Superior temporal gyrus (tissue), 1 donor: ENCODE results near the gene PHF21A.

Experiments
- DNase-seq: peaks from one replicate; pipeline ENCODE4 v3.0.0-alpha.2; 2016; ENCODE audit errors: extremely low spot score

Gene PHF21A

DNA sequence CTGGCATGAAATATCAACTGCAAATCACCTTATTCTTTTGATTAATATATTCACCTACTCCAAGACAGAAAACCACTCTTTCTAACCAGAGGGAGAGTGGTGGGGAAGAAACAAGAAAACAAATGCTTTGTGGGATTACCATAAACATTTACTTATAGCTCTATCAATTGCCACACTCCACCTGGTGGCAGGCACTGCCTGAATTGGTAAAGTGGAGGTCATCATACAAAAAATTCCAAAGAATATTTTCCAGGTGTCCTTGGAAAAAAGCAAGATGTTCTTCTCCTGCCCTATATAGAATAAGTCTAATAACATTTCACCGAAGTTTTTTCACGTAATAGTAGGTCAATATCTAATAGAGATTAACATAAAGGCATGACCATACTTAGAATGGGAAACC lies 45.3 kb downstream of the PHF21A start:
- DNase-seq: no peak

DNA sequence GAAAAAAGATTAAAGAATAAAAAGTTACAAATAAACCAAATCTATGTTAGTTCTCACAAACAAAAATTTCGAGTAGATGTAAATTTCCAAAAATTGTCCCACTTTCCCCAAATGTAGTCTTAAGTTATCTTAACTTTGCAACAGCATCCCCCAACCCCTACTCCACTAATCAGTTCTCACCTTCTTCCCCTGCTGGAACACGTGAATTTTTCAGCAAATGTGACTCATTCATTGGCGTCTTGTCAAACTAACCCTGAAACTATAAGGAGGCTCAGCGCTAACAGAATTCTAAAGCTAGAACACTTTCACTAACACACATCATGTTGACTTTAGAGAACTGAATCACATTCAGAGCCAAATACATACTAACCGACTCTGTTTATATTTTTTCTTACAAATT lies 46.1 kb downstream of the PHF21A start:
- peak; percentile 28 for DNase-seq

DNA sequence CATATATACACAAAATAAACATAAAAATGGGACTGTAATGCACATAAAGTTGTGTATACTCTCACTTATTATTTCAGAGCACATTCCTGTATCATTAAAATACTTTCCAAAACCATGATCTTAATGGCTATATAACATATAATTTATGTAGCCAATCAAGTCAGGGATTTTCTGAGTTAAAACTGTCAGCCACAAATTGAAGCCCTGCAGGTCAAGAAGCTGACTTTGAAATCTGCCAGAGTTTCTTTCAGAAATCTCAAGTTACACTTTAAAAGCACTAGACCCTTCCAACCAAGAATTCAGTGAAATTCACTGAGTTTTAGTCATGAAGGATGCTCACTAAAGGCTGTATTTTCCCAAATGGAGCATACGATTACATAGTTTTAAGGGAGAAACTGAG lies 47.6 kb downstream of the PHF21A start:
- no peak for DNase-seq

DNA sequence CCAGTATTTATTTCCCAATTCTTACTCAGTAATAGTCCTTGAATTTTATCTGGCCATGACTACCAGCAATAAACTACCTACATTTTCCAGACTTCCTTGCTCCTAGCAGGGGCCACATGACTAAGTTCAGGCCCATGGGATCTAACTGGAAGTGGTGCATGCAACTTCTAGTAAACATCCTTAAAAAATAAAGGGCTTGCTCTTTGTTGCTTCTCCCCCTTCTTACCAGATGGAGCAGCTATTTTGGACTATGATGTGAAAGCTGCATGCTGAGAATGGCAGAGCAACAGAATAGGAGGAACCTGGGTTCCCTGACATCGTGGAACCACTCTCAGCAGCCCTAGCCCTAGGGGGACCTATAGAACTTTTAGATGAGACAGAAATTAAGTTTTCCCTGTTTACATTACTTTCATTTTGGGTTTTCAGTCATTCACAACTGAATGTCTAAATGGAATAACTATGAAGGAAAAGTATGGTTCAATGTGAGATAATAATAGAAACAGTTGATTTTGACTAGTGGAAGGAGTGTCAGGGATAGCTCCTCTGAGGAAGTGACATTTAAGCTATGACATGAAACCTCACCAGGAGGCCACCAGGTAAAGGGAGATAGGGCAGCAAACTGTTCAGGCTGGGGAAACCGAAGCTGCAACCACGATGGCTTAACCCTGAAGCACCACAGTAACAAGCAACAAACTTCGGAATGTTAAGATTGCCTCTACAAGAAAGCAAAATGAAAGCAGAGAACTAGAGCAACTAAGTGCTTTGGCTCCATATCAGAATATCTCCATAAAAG lies 48.9 kb downstream of the PHF21A start:
- no peak for DNase-seq

DNA sequence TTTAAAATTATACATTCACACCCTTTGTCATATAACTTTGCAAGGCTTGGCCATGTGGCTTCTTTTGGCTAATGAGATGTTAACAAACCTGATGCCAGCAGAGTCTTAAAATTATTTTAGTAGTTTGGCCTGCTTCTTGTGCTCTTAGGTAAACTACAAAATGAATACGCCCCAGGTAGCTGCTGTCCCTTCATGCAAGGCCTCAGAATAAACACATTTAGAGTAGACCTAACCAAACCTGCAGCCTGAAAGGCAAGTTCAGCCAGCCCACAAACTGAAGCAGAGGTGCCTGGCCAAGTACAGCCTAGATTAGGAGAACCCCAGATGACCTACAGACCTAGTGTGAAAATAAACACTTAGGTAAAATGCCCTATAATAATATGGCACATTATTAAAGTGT lies 50.2 kb downstream of the PHF21A start:
- no peak for DNase-seq

DNA sequence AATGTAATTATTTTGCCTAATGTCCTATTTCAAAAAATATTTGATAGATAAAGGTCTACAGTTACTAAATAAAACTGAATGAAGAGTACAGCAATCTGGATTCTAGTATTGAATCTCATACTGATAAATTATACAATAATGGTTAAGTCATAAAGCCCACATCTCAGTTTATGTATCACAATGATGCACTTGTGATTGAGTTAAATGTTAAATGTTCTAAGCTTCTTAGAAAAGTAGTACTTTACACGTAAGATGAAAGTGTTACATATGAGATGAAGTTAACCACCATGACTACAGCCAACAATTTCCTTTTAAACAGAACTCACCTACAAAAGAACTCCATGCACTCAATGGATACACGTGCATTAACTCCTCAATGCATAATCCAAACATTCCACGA lies 51.7 kb downstream of the PHF21A start:
- DNase-seq: no peak

DNA sequence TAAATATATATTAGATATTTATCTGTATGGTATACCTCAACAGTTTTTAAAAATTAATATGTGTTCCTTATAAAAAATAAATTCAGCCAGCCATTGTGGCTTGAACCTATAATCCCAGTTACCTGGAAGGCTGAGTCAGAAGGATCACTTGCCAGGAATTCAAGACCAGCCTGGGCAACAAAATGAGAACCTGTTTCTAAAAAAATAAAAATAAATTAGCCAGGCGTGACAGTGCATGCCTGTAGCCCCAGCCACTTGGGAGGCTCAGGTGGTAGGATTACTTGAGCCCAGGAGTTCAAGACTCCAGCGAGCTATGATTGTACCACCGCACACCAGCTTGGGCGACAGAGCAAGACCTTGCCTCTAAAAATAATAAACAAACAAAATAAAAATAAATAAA lies 54.9 kb downstream of the PHF21A start:
- DNase-seq: no peak

DNA sequence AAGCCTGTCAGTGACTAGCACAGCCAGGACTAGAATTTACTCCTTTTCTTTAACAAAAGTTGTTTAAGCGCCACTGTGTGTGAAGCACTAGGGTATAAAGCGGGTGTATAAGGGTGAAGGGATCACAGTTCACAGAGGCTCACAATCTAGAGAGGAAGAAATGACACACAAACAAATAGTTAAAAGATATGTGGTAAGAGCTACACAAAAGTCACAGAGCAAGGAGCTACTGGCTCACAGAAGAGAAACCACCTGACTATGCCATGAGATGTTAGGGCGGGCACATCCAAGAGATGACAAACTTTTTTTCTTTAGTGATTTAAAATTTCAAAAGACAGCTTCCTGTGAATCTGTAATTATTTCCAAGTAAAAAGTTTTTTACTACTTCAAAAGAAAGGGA lies 55.6 kb downstream of the PHF21A start:
- DNase-seq: no peak

DNA sequence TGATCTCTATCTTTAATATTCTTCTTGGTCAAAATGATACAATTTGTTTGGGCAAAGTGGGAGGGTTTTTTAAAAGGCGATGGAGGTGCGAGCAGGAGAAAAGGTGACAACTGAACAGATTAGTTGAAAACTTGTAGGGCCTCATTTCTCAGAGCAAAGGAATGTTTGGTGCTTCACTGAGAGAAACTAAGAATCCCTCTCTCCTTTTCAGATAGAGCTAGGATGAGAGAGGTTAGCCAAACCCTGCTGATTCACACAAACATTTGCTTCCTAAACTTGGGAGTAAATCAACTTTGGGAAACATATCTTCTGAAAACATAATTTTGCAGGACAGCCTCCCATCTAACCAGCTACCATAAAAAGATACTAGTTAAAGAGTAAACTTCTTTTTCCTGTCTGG lies 57.0 kb downstream of the PHF21A start:
- no peak for DNase-seq

DNA sequence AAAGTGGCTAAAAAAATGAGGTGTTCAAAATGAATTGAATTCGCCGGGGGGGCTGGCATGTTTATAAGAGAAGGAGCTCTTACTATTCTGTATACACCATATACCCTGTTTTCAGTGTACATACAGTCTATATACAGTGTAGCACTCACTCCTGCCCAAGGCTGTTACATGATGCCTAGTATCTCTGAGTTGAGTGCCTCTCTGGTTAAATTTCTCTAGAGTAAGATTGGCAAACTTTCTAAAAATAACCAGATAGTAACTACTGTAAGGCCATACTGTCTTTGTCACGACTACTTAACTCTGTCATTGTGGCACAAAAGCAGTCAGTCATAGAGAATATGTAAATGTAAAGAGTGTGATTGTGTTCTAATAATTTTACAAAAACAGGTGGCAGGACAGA lies 58.1 kb downstream of the PHF21A start:
- DNase-seq: no peak

DNA sequence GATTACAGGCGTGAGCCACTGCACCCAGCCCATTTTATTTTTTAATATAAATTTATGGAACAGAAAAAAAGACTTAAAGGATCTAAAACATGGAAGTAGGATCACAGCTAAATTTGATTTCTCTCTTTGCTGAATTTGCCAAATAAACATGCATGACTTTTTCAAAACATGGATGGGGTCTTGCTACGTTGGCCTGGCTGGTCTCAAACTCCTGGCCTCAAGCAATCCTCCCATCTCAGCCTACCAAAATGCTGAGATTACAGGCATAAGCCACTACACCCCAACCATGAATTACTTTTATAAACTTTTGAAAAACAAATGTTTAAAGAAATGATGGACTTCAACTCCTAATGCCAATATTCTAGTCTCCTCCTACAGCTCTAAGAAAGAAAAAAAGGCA lies 61.2 kb downstream of the PHF21A start:
- no peak for DNase-seq

DNA sequence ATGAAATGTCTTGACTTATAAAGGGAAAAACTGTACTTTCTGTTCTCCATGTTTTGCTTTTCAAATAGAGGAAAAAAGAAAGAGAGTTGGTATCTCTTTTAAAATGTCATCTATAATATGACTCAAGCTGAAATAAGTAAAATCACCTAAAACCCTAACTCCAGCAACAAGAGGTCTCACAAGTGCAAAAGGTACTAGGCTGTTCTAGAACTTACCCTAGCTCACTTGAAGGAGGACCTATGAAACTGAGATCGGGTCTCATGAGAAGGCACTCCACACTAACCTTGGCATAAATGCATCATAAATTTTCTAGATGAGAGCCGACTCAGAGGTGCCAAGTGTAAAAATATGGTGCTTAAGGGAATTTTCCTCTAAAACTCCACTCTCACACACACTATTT lies 63.8 kb downstream of the PHF21A start:
- no peak for DNase-seq

DNA sequence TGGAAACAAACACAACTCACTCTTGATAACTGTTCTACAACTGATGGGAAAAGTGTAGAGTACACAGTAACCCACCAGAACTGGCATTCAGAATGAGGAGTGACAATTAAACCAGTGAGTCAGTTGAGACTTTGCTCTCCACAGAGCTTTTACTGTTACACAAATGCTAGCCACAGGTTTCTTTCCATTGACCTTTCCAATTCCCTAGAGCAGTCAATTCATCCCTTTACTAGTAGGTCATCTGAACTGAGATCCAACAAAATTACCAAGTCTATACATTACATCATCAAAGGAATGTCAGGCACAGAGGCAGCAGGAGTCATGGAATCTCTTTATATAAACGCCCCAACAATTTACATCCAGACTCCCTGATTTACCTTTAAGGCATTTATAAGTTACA lies 65.9 kb downstream of the PHF21A start:
- DNase-seq: no peak

DNA sequence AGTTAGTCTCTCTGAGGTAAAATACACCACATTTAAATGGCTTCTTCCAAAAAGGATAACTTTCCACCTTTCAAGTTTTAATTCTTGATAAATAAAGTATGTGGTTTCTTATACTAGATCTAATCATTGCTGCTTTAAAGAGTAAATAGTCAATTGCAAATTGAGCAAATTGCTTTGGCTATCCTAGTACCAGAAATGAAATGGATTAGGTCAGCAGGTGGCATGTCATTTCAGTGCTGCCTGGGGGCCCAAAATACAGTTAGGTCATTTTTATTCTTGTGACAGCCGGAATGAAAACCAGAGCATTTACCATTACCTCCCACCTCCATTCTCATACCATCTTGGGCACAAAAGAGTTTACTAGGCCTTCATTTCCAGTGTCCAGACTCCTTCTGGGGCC lies 70.2 kb downstream of the PHF21A start:
- DNase-seq: no peak

DNA sequence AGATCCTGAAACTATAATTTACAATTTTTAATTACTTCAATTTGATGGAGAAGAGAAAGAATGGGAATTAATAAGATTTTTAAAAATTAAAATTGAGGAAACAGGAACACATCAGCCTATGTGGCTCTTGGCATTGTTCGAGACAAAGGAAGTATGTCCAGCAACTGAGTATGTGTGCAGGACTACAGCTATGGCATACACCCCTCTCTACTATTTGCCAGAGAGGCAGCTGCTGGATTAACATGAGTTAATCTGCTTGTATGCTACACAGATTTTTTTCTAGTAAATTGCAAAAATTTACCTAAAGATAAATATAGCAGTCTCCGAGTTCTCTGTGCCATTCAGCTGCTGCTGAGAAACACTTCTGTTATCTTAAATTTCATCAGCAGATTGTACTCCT lies 70.6 kb downstream of the PHF21A start:
- no peak for DNase-seq

DNA sequence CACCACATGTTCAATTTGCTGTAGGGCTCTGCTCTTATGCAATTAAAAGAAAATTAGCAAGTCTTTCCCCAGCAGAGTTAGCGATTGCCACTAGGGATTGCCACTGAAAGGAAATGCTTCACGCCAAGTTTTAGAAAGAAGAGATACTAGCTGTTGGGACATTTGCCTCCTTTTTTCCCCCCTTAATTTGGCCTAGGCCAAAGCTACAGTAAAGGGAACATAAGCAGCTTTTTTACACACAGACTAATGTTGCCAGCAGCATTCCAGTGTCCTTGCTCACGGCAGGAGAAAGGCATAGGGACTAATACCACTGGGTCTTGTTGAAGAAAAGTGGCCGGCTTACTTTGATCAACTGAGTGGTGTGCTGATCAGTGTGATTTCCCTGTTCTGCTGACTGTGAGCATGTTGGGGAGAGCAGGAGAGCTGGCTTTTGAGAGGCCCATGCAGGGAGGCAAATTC lies 71.2 kb downstream of the PHF21A start:
- no peak for DNase-seq

DNA sequence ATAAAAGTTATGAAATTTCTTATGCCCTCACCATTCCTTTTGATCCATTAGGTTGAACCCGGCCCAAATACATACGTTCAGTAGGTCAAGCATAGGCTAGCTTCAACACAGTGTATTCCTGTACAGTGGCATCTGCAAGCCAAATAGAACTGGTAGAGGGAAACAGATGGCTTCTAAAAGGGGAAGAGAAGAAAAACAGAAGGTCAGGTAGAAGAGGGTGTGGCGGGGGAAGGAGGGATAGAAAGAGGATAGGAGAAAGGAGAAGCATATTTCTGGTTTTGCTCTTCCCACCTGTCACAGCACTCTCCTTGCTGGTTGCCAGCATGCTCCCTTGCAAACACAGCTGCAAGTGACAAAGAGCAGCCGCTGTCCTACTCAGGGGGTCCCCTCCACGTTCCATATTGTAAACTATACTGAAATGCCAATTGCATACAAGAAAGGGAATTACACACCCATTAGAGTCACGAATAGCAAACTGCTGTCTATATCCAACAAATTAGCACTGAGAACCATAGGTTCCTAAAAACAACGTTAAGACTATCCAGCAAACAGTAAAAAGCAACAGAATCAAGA lies 71.8 kb downstream of the PHF21A start:
- no peak for DNase-seq

DNA sequence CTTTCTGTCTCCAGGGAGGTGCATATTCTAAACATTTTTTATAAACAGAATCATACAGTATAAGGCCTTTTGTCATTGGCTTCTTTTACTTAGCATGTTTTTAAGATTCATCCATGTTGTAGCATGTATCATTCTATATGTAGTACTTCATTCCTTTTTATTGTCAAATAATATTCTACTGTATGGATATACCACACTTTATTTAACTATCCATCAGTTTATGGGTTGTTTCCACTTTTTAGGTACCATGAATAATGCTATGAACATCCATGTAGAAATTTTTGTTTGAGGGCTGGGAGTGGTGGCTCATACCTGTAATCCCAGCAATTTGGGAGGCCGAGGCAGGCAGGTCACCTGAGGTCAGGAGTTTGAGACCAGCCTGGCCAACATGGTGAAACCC lies 73.1 kb downstream of the PHF21A start:
- no peak for DNase-seq

DNA sequence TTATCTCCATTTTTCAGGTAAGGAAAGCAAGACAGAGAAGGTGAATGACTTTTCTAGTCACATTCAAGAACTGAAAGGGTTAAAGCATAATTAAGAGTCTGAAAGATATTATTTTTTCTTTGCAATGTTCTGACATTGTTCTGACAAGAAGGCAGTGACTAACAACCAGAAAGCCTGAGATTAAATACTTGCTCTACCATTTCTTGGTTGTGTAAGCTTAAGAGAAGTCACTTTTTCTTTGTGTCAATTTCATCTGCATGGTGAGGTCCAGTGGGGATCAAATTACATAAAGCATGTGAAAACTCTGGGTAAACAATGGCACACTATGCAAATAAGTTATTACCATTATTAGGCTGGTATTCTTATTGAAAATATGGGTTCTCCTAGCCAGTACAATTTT lies 73.7 kb downstream of the PHF21A start:
- DNase-seq: no peak

DNA sequence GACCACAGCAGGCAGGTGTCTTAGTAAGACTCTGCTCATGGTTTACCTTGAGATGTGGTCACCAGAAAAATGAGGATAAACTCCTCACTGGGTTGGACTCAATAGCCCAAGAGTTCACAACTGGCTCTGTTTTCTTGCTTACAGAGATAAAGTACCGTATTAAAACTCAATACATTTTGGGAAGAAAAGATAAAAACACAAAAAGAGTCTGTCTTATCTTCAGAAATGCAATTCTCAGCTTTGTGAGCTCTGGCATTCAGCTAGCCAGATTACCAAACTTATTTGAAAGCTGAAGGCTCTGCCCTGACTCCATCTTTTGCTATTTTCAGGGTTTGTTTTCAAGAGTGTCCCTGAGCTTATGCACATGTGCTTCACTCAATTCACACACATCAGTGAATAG lies 75.4 kb downstream of the PHF21A start:
- no peak for DNase-seq

DNA sequence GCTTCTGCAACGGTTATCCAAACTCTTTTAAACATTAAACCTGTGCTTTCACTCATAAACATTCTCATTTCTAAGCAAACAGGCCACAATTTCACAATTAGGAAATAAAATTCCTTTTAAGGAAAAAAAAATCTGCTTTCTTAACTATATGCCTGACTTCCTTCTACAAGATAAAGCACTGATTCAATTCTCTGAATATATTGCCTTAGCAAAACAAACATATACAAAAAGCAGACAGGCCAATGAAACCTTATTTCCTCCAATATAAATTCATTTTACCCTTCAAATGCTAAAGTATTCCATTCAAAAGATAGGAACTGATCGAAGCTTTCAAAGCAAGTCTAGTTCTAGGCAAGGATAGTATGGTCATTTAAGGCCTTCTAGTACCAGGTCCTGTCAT lies 76.7 kb downstream of the PHF21A start:
- DNase-seq: no peak

DNA sequence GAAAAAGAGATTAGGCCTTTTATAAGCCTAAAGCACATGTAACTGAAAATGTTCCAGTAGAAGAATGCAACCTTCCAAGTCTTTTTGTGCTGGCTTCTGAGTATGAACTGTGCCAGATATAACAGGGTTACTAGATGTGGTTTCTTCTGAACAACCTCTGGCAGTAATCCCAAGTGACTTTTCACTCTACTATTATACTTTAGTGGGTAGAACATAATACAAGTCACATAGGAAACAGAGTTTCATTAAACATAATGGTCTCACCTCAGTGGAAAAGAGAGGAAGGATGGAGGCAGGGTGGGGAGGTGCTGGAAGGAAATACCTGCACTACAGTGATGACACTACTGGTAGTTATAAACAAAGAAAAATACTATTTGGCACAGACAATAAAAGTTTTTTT lies 81.3 kb downstream of the PHF21A start:
- DNase-seq: no peak

DNA sequence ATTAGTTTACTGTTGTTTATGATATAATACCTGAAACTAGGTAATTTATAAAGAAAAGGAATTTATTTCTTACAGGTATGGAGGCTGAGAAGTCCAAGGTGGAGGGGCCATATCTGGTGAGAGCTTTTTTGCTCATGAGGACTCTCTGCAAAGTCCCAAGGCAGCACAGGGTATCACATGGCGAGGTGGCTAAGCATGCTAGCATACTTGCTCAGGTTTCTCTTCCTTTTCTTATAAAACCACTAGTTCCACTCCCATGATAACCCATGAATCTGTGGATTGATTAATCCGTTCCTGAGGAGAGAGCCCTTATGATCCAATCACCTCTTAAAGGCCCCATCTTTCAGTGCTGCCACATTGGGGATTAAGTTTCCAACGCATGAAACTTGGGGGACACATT lies 82.7 kb downstream of the PHF21A start:
- DNase-seq: no peak

DNA sequence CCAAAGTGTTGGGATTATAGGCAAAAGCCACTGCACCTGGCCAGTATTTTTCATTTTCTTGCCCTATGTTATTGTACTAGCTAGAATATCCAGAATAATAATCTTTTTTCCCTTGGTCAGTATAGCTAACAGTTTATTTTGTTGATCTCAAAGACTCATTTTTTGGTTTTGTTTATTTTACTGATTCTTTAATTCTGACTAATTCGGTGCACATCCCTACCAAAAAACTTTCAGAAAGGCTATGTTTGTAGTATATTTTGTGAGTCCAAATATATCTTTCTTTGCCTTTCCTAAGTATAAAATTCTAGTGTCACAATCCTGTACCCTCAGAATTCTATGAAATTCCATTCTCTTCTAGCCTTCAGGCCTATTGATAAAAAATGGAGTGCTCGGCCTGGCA lies 84.3 kb downstream of the PHF21A start:
- no peak for DNase-seq
